ENCODE measurements around the gene VPREB1.

- no peak for TF ChIP-seq CTCF (conservative IDR thresholded peaks at IDR 0.05; ENCODE audit: low read depth, low read length)
- TF ChIP-seq RCOR1 (IDR thresholded peaks at IDR 0.05; ENCODE audit: insufficient replicate concordance, low read length) = no peak
- TF ChIP-seq POLR2A (IDR thresholded peaks at IDR 0.05; ENCODE audit: low read depth, low read length) = no peak
- TF ChIP-seq, protein P1, sequence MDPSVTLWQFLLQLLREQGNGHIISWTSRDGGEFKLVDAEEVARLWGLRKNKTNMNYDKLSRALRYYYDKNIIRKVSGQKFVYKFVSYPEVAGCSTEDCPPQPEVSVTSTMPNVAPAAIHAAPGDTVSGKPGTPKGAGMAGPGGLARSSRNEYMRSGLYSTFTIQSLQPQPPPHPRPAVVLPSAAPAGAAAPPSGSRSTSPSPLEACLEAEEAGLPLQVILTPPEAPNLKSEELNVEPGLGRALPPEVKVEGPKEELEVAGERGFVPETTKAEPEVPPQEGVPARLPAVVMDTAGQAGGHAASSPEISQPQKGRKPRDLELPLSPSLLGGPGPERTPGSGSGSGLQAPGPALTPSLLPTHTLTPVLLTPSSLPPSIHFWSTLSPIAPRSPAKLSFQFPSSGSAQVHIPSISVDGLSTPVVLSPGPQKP (IDR thresholded peaks at IDR 0.05; ENCODE audit: borderline replicate concordance, low read depth, low read length) = no peak
- TF ChIP-seq SMC3 (IDR thresholded peaks at IDR 0.05; ENCODE audit: low read depth, low read length) = no peak
- no peak for TF ChIP-seq CEBPB (IDR thresholded peaks at IDR 0.05; ENCODE audit: low read depth, low read length)
- TF ChIP-seq, protein P2, sequence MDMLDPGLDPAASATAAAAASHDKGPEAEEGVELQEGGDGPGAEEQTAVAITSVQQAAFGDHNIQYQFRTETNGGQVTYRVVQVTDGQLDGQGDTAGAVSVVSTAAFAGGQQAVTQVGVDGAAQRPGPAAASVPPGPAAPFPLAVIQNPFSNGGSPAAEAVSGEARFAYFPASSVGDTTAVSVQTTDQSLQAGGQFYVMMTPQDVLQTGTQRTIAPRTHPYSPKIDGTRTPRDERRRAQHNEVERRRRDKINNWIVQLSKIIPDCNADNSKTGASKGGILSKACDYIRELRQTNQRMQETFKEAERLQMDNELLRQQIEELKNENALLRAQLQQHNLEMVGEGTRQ (IDR thresholded peaks at IDR 0.05; ENCODE audit: low read depth, low read length) = no peak
- no peak for TF ChIP-seq RAD21 (IDR thresholded peaks at IDR 0.05; ENCODE audit: low read length)
- TF ChIP-seq FOS (IDR thresholded peaks at IDR 0.05; ENCODE audit: low read depth, low read length) = no peak
- no peak for TF ChIP-seq MXI1 (IDR thresholded peaks at IDR 0.05; ENCODE audit: borderline replicate concordance, low read depth, low read length)
- no peak for TF ChIP-seq RFX5 (IDR thresholded peaks at IDR 0.05; ENCODE audit: low read depth, low read length)
These were observed 7.1 kb upstream of the VPREB1 start for GRCh38 chr22:22237521-22237920.
